ENCODE data around the gene KCNH6.
A peak's percentile ranks its signal among the peaks of the same experiment; 100 is the strongest.

The KCNH6 gene

GRCh38 chr17:63496177-63496576 is 27.0 kb upstream of the KCNH6 start:
- no peak for TF ChIP-seq CTCF (IDR thresholded peaks at IDR 0.05)

GRCh38 chr17:63496663-63497400 is 26.3 kb upstream of the KCNH6 start:
- TF ChIP-seq CTCF (IDR thresholded peaks at IDR 0.05) = no peak

- peak; percentile 32 for TF ChIP-seq CTCF (IDR thresholded peaks at IDR 0.05)
These were observed 25.3 kb upstream of the KCNH6 start for GRCh38 chr17:63497708-63498483.

- no peak for TF ChIP-seq CTCF (IDR thresholded peaks at IDR 0.05)
These were observed 24.4 kb upstream of the KCNH6 start for GRCh38 chr17:63498626-63499195.

- TF ChIP-seq CTCF (IDR thresholded peaks at IDR 0.05) = no peak
These were observed 22.4 kb upstream of the KCNH6 start for GRCh38 chr17:63500543-63501390.

GRCh38 chr17:63503341-63503705 is 19.8 kb upstream of the KCNH6 start:
- TF ChIP-seq CTCF (IDR thresholded peaks at IDR 0.05) = no peak

- no peak for TF ChIP-seq CTCF (IDR thresholded peaks at IDR 0.05)
These were observed 18.9 kb upstream of the KCNH6 start for GRCh38 chr17:63504261-63504660.

Data from LNCAP (cell line).